ENCODE measurements around the gene CDC23. TPM values are rescaled to one million over a fixed set of nuclear protein-coding genes. Genes with fewer than 3 reads are reported as not detected.

CDC23 gene
- total and polyA plus RNA-seq, 2 of the 8 experiments (the other 6 are each of a cell fraction or from before 2014, with no cell fraction given) = 32.6 to 45.7 TPM

DNA sequence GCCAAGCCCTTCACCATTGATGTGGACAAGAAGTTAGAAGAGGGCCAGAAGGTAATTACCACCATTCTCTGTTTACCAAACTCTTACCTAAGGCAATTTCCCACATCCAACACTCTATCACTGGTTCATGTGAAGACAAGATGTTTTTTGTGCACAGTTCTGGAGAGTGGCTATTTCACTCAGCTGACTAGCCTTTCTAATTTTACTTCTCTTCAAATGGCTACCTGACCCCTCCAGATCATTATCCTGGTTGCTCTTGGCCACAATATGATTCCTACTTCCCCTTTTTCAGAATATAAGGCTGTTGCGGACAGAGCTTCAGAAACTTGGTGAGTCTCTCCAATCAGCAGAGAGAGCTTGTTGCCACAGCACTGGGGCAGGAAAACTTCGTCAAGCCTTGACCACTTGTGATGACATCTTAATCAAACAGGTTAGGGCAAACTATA is 27.1 kb downstream of the CDC23 start:
- Histone ChIP-seq H3K79me2 (ENCODE audit: control insufficient read depth in 1 of 2, insufficient read depth in 2 of 2, low read length in 2 of 2) (peaks cover 0 to 2% of the 10 kb centered on the region in 2 experiments; a peak in 1 of 4 replicates), H2BK120ac (replicated peaks; ENCODE audit: low read depth, low read length) (no peak overlapping the region), H3K27me3 (replicated peaks in 1 of 4; ENCODE audit: control insufficient read depth in 3 of 4, extremely low read depth in 1 of 4, insufficient read depth in 3 of 4, low read length in 3 of 4) (no peaks in the 10 kb centered on the region), H3K18ac (ENCODE audit: extremely low read depth, low read length) (no peak overlapping the region), H3K79me1 (ENCODE audit: low read depth, low read length) (0 out of 2 replicates have a peak, but pooled peaks cover 2% of the 10 kb centered on the region), H3K23ac (ENCODE audit: insufficient read length) (no peak overlapping the region), H3K56ac (replicated peaks; ENCODE audit: insufficient read length, low read depth, low read length) (no peak overlapping the region), H4K20me1 (replicated peaks in 1 of 2; ENCODE audit: control insufficient read depth in 1 of 2, insufficient read depth in 2 of 2, low read length in 2 of 2) (peaks cover 0 to 2% of the 10 kb centered on the region in 2 experiments), H2AFZ (ENCODE audit: low read length) (no peak overlapping the region), H2BK12ac (ENCODE audit: low read depth, low read length) (no peak overlapping the region), H3K4me1 (replicated peaks in 1 of 4; ENCODE audit: control insufficient read depth in 3 of 4, insufficient read depth in 4 of 4, low read length in 3 of 4) (no peaks in the 10 kb centered on the region), H4K8ac (ENCODE audit: extremely low read depth, insufficient read depth, low read length) (no peak overlapping the region), H3K4me3 (ENCODE audit: extremely low read depth in 1 of 4, insufficient read depth in 2 of 4, low read depth in 3 of 4, low read length in 4 of 4) (no peak overlapping the region), H2AK5ac (ENCODE audit: low read depth, low read length) (no peak overlapping the region), H3K14ac (ENCODE audit: insufficient read length) (no peak overlapping the region), H4K91ac (replicated peaks; ENCODE audit: insufficient read length, low read length) (no peak overlapping the region), H3K4ac (replicated peaks; ENCODE audit: insufficient read length, low read depth, low read length) (no peak overlapping the region), H3K9me3 (ENCODE audit: insufficient read depth in 2 of 2, low read depth in 1 of 2, low read length in 1 of 2) (no peaks in the 10 kb centered on the region), H3K4me2 (ENCODE audit: insufficient read depth in 1 of 2, low read depth in 2 of 2, low read length in 2 of 2) (no peak overlapping the region), H4K5ac (ENCODE audit: insufficient read length, low read depth, low read length) (no peak overlapping the region), H3K36me3 (ENCODE audit: control insufficient read depth in 2 of 4, insufficient read depth in 4 of 4, low read length in 3 of 4) (peaks cover 51 to 97% (median 89%) of the 10 kb centered on the region in 4 experiments), H2BK15ac (ENCODE audit: low read length) (no peak overlapping the region), H3K9ac (replicated peaks in 1 of 4; ENCODE audit: extremely low read depth in 1 of 4, low read depth in 3 of 4, low read length in 3 of 4) (no peak overlapping the region), H3K23me2 (ENCODE audit: low read depth, low read length) (no peaks in the 10 kb centered on the region), H2BK5ac (ENCODE audit: low read depth, low read length) (no peak overlapping the region), H2BK20ac (ENCODE audit: low read length) (no peak overlapping the region), H3K27ac (ENCODE audit: low read depth, low read length) (no peak overlapping the region)
- FAIRE-seq = no peak
- ChIA-PET POLR2A (ENCODE audit: partially characterized antibody) (interaction anchor here (0.9 to 4.6 kb wide), 5 partner anchors 8 to 206 kb away, joined by 3 to 37 read pairs (median 8); partner anchors contain the start of genes BRD8 and KIF20A), CTCF (ENCODE audit: partially characterized antibody) (interaction anchor here (1.2 kb wide), 1 partner anchor 97 kb away, joined by 4 read pairs; no protein-coding TSS in a partner anchor)
- DNase-seq (ENCODE audit: low read depth in 1 of 2, low spot score in 2 of 2) = no peak
- 88% methylated on average over 2 of the region's 2 CpGs; no CpG with 5 or more reads in 1 of the 2 experiments for WGBS, 2 experiments (ENCODE audit: extremely low coverage in 1 of 2, insufficient coverage in 1 of 2, insufficient read length in 1 of 2, insufficient replicate concordance in 2 of 2, low coverage in 1 of 2, low lambda C conversion rate in 2 of 2, missing lambda C conversion rate in 1 of 2)
- TF ChIP-seq PHF8 (conservative IDR thresholded peaks at IDR 0.05; ENCODE audit: low read depth, low read length) (no peak), CTBP2 (IDR thresholded peaks at IDR 0.05; ENCODE audit: borderline replicate concordance, insufficient read depth, insufficient read length, low read length) (no peak), NANOG (IDR thresholded peaks at IDR 0.05; ENCODE audit: insufficient read depth, low read depth, low read length, poor library complexity, severe bottlenecking) (no peak), SIX5 (IDR thresholded peaks at IDR 0.05; ENCODE audit: low read depth, low read length) (no peak), SP4 (IDR thresholded peaks at IDR 0.05; ENCODE audit: low read length) (no peak), SP2 (IDR thresholded peaks at IDR 0.05; ENCODE audit: low read length) (no peak), GTF2F1 (IDR thresholded peaks at IDR 0.05; ENCODE audit: borderline replicate concordance, low read depth, low read length) (no peak), RXRA (IDR thresholded peaks at IDR 0.05; ENCODE audit: insufficient read depth, low read depth, low read length) (no peak), POLR2A (IDR thresholded peaks at IDR 0.05; ENCODE audit: control extremely low read depth in 1 of 2, low read depth in 2 of 2, low read length in 2 of 2) (no peak), KDM4A (IDR thresholded peaks at IDR 0.05; ENCODE audit: low read depth, low read length, severe bottlenecking) (no peak), JUN (IDR thresholded peaks at IDR 0.05; ENCODE audit: low read depth, low read length) (no peak), CHD1 (IDR thresholded peaks at IDR 0.05; ENCODE audit: low read depth, low read length) (no peak)
- TF ChIP-seq, protein P1, sequence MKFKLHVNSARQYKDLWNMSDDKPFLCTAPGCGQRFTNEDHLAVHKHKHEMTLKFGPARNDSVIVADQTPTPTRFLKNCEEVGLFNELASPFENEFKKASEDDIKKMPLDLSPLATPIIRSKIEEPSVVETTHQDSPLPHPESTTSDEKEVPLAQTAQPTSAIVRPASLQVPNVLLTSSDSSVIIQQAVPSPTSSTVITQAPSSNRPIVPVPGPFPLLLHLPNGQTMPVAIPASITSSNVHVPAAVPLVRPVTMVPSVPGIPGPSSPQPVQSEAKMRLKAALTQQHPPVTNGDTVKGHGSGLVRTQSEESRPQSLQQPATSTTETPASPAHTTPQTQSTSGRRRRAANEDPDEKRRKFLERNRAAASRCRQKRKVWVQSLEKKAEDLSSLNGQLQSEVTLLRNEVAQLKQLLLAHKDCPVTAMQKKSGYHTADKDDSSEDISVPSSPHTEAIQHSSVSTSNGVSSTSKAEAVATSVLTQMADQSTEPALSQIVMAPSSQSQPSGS (IDR thresholded peaks at IDR 0.05; ENCODE audit: low read length) = no peak
